GM12892 (cell line): ENCODE data around the gene PMIS2. TPM values are rescaled to one million over a fixed set of nuclear protein-coding genes. Genes with fewer than 3 reads are reported as not detected.

Source experiments
- DNase-seq: peaks from one replicate; pipeline ENCODE4 v3.0.0; 2011; ENCODE audit not compliant: insufficient read length
- FAIRE-seq: peaks from 2 replicates; lab custom pipeline; 2011; peaks lifted over from hg19 to GRCh38; lab: Jason Lieb, UNC
- POLR2A ChIP-seq: IDR thresholded peaks from 2 replicates; pipeline ENCODE4 v1.6.1; 2011; ENCODE audit warnings: low read depth, low read length, control low read depth
- POLR2AphosphoS5 ChIP-seq: IDR thresholded peaks from 2 replicates; pipeline ENCODE4 v1.6.1; 2011; ENCODE audit warnings: low read depth, low read length, control low read depth
- TAF1 ChIP-seq: IDR thresholded peaks from 2 replicates; pipeline ENCODE4 v1.6.1; 2011; ENCODE audit warnings: low read depth, mild to moderate bottlenecking, control low read depth, low read length, borderline replicate concordance
- polyA plus RNA-seq: library from polyadenylated mRNA; unstranded; fragments of >200 nt; gene quantifications from one replicate; pipeline ENCODE4 v1.2.1, GENCODE V29; 2012; ENCODE audit warnings: missing spikeins, inconsistent platforms; ENCODE audit not compliant: missing spikeins

PMIS2 gene
- polyA plus RNA-seq: not detected

DNA sequence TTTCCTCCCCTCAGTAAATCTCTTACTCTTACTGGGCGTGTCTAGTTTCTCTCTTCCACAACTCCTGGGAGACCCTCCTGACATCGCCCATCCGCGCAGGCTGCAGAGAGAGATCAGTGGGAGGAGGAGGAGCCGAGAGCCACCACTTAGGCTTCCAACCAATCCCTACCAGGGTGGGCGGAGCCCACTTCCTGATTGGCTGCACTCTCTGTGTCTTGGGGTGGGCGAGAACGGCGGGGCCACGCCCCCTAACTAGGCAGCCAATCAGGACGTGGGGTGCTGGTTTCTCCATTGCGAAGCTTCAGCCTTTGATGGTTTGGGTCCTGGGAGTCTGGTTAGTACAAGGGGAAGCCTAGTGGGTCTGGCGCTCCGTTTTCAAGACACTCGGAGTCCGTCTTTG is at the start of gene PMIS2:
TSS of gene PMIS2 (plus strand) at position 326 of the 400 bp plus-strand sequence. CDS start 87 bp downstream, outside the sequence.
- no peak for DNase-seq
- no peak for FAIRE-seq
- no peak for TF ChIP-seq POLR2AphosphoS5
- no peak for TF ChIP-seq POLR2A
- TF ChIP-seq TAF1: no peak

DNA sequence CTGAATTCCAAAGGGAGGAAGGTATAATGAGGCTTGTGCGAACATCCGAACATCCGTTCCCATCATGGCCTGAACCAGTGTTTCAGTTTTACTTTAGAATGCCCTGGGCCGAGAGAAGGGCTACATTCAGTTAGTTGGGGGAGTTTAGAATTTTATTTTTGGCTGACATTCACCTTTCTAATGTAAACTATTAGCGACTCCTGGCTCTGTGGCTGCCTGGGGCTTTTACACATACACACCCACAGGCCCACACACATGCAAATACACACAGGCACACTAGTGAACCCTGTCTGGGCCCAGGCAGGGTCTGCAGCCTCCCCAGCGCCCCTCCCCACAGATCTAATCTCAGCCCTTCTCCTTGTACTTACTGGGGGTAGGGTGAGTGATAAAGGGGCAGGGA is 46.7 kb upstream of the PMIS2 start:
- DNase-seq (no peak), FAIRE-seq (peak; percentile 90)
- TF ChIP-seq POLR2AphosphoS5 (no peak), TAF1 (no peak), POLR2A (no peak)

DNA sequence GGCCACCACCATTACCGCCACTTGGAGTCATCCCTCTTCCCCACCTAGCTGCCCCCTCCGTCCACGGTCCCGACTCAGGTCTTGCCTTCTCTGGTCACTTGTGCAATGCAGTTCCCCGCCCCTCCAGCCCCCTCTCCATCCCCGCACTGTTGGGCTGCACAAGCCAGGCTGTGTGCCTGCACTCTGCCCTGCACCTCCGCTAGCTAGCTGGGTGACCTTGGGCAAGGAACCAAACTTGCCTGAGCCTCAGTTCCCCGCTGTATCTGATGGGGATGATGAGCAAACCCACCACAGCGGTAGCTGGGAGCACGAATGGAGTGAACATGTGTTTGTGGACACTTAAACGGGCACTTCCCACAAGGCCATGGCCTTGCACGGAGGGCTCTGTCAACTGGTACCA is 46.1 kb upstream of the PMIS2 start:
- FAIRE-seq (no peak), DNase-seq (no peak)
- TF ChIP-seq POLR2AphosphoS5: no peak
- no peak for TF ChIP-seq POLR2A
- TF ChIP-seq TAF1: no peak

DNA sequence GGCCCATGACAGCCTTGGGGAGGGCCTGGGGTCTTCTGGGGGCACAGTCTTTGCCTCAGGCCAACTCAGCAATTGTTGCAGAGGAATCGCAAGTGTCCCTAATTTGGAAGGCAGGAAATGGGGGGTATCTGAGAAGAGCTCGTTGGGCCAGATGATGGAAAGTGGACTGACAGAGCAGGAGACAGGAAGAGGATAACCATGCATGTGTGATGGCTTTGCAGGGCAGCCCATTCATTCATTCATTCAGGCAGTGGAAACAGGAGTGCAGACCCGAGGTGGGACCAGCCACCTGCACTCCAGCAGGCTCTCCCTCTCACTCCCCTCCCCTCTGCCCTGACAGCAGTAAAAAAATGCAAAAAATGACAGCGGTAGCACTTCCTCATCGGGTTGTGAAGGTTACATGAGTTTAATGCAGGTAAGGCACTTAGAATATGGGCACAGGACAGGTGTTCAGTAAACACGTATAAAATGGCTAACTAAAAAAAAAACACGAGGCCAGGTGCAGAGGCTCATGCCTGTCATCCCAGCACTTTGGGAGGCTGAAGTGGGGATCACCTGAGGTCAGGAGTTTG is 45.5 kb upstream of the PMIS2 start:
- FAIRE-seq (peak; percentile 64), DNase-seq (no peak)
- TF ChIP-seq POLR2A (no peak), TAF1 (no peak), POLR2AphosphoS5 (no peak)

DNA sequence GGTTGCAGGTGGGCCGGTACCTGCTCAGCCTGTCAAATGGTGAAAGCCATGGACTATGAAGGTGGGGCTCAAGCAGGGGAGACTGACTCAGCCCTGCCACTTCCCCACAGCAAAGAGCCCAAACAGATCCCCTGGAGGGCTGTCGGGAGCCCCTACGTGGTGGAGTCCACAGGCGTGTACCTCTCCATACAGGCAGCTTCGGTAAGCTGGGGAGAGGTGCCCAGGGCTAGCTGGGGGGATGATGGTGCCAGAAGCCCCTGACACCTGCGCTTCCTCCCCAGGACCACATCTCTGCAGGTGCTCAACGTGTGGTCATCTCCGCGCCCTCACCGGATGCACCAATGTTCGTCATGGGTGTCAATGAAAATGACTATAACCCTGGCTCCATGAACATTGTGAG is 43.8 kb upstream of the PMIS2 start:
- FAIRE-seq (no peak), DNase-seq (no peak)
- TF ChIP-seq POLR2A: no peak

DNA sequence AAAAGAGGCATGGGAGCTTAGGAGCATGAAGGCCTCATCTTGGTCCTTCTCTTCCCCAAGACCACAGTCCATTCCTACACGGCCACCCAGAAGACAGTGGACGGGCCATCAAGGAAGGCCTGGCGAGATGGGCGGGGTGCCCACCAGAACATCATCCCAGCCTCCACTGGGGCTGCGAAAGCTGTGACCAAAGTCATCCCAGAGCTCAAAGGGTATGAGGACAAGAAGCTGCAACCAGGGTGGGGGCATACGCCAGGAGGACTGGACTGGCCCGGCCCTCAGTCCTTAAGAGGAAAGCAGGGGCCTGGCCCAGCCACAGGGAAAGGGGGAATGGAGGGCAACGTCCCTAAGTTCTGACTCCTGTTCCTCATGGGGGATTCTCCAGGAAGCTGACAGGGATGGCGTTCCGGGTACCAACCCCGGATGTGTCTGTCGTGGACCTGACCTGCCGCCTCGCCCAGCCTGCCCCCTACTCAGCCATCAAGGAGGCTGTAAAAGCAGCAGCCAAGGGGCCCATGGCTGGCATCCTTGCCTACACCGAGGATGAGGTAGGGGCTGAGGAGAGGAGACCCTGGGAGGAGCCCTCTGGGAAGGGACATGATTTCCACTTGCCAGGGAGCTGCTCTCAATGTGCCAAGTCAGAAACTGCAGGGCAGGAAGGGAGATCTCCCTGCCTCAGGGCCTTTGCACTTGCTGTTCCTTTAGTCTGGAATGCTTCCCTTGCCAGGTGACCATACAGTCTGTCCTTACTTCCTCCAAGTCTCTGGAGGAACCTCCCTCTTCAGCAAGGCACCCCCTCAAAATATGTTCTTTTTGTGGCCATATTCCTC is 42.5 kb upstream of the PMIS2 start:
- TF ChIP-seq POLR2AphosphoS5 (no peak), TAF1 (no peak), POLR2A (no peak)
- DNase-seq: no peak
- FAIRE-seq: no peak

DNA sequence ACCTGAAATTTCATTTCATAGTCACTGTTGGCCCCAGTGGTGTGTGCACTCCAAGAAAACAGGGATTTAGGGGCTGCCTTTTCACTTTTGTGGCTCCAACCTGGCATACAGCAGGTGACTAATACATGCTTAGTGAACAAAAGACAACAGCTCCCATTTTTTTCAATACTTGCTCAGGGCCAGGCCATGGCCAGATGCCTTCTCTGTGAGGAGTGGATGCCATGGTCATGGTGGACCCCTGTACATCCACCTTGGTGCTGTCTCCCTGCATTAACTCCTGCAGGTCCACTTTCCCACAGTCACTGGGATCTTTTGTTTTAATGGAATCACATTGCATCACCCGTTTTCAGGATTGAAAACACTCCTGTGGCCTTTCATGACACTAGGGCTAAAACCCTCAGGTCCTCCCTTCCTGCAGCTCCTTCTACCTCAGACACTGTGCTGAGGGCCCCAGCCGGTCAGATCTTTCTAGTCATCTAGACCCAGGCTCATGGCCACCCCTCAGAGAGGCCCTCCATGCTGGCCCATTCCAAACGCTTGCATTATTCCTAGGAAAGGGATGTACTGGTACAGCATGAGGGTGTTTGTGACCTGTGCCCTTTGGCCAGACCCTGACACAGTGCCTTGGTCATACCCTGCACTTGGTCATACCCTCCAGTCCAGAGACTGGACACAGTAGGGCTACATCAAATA is 41.7 kb upstream of the PMIS2 start:
- DNase-seq: no peak
- peak; percentile 53 for FAIRE-seq
- TF ChIP-seq POLR2AphosphoS5: no peak
- no peak for TF ChIP-seq POLR2A
- TF ChIP-seq TAF1: no peak

DNA sequence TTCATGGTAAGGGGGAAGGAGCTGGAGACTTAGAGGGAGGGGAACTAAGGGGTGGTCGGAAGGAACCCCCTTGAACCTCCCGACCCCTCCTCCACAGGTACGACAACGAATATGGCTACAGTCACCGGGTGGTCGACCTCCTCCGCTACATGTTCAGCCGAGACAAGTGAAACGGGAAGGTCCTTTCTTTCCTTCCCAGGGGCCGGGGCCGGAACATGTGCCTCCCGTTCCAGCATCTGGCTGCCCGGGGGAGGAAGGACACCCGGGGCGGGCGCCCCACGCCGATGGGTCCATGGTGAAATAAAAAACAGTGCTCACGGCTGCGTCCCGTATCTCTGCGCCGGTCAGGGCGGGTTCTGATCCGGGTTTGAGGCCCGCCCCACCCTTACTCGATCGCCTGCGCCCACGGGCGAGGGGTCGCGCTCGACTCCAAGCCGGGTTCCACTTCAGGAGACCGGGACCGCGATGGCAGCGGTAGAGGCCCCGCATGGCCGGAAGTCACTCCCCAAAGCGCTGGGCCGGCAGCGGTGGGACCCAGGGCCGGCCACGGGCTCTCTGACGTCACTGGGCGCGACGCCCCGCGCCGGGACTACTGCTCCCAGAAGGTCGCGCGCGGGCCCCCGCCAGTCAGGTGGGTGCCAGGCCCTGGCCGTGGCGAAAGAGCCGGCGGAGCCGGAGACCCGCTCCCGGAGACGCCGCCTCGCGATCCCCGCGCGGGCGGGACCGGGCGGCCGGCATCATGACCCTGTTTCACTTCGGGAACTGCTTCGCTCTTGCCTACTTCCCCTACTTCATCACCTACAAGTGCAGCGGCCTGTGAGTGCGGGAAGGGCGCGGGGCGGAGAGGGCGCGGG is 40.7 kb upstream of the PMIS2 start, which contains the start of gene TMEM147:
TSS of gene TMEM147 (plus strand) at position 626 of the 854 bp plus-strand sequence. CDS start at position 740, 114 bp downstream.
- FAIRE-seq (peak; percentile 89), DNase-seq (peak; percentile 100)
- peak; percentile 77 for TF ChIP-seq POLR2AphosphoS5
- 0 out of 2 replicates have a peak, but pooled peaks have one; percentile 29 for TF ChIP-seq TAF1
- TF ChIP-seq POLR2A: peak; percentile 85

DNA sequence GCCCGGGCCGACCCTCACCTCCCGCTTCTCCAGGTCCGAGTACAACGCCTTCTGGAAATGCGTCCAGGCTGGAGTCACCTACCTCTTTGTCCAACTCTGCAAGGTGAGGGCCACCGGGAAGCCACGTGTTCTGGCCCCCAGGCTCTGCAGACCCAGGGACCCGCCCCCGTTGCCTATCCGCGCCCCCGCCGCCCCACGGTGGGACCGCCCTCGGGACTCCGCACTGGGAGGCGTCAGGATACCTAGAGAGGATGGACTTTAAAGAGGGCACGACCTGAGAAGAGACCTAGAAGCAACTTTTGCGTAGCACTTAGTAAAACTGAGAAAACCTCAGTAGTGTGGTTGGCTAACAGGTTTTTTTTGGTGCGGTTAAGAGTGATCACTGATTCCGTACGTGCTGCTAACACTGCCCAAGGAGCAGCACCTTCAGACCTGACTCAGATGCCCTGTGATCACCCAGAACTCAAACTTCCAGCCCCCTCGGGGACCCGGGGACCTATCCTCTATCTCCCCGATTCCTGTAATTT is 40.1 kb upstream of the PMIS2 start:
- FAIRE-seq (no peak), DNase-seq (peak; percentile 71)
- TF ChIP-seq TAF1 (no peak), POLR2AphosphoS5 (no peak), POLR2A (no peak)

DNA sequence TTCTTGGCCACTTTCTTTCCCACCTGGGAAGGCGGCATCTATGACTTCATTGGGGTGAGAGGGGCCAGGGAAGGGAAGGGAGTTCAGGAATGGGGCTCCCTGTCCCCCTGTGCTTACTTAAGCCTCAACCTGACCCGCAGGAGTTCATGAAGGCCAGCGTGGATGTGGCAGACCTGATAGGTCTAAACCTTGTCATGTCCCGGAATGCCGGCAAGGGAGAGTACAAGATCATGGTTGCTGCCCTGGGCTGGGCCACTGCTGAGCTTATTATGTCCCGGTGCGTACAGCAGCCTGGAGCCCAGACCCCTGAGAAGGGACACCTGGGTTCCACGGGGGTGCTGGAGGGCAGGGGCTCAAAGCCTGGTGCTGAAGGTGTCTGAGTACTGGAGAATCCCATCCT is 39.4 kb upstream of the PMIS2 start:
- DNase-seq: no peak
- FAIRE-seq: peak; percentile 33
- no peak for TF ChIP-seq TAF1
- TF ChIP-seq POLR2AphosphoS5: no peak
- no peak for TF ChIP-seq POLR2A
